ENCODE results near the gene PTGFR. TPM values are rescaled to one million over a fixed set of nuclear protein-coding genes. Genes with fewer than 3 reads are reported as not detected.

The PTGFR gene
- total RNA-seq, 4 donors from 2014 or later, result 2.2 to 5.9 (median 3.2) TPM

GRCh38 chr1:78543941-78544643 is 53.3 kb downstream of the PTGFR start:
- Histone ChIP-seq H3K4me3 (no peak overlapping the region), H3K4me1 (no peaks in the 10 kb centered on the region), H3K27me3 (no peaks in the 10 kb centered on the region), H3K9me3 (no peaks in the 10 kb centered on the region), H3K27ac (no peak overlapping the region), H3K36me3 (no peaks in the 10 kb centered on the region)
- TF ChIP-seq POLR2A (IDR thresholded peaks at IDR 0.05) (no peak), EP300 (IDR thresholded peaks at IDR 0.05) (no peak), CTCF (IDR thresholded peaks at IDR 0.05) (no peak), POLR2AphosphoS5 (IDR thresholded peaks at IDR 0.05) (no peak)
- 65% methylated on average over 3 of the region's 3 CpGs for whole genome bisulfite sequencing
- no peak for DNase-seq (ENCODE audit: low spot score in 2 of 2)

GRCh38 chr1:78547081-78547480 is 56.3 kb downstream of the PTGFR start:
- no peak for TF ChIP-seq POLR2A (IDR thresholded peaks at IDR 0.05)
- no peak for TF ChIP-seq CTCF (IDR thresholded peaks at IDR 0.05)
- TF ChIP-seq EP300 (IDR thresholded peaks at IDR 0.05), result no peak
- no peak for TF ChIP-seq POLR2AphosphoS5 (IDR thresholded peaks at IDR 0.05)
- 46% methylated on average over 1 of the region's 1 CpG for WGBS

GRCh38 chr1:78549331-78549730 is 58.6 kb downstream of the PTGFR start:
- no peak overlapping the region for H3K4me3 ChIP-seq
- H3K27me3 ChIP-seq, result no peaks in the 10 kb centered on the region
- no peaks in the 10 kb centered on the region for H3K4me1 ChIP-seq
- TF ChIP-seq POLR2A (IDR thresholded peaks at IDR 0.05) (no peak), CTCF (IDR thresholded peaks at IDR 0.05) (no peak), EP300 (IDR thresholded peaks at IDR 0.05) (no peak), POLR2AphosphoS5 (IDR thresholded peaks at IDR 0.05) (no peak)
- H3K9me3 ChIP-seq, result peaks cover 12% of the 10 kb centered on the region
- 60% methylated on average over 3 of the region's 3 CpGs for WGBS
- no peak for DNase-seq (ENCODE audit: low spot score in 2 of 2)
- H3K27ac ChIP-seq, result no peak overlapping the region
- H3K36me3 ChIP-seq, result no peaks in the 10 kb centered on the region

More at GRCh38 chr1:78547081-78547480, 56.3 kb downstream of the PTGFR start:
- no peaks in the 10 kb centered on the region for H3K4me1 ChIP-seq
- peaks cover 5% of the 10 kb centered on the region for H3K9me3 ChIP-seq
- H3K27ac ChIP-seq, result no peak overlapping the region
- H3K27me3 ChIP-seq, result no peaks in the 10 kb centered on the region
- H3K36me3 ChIP-seq, result no peaks in the 10 kb centered on the region
- DNase-seq (ENCODE audit: low spot score in 2 of 2), result no peak
- H3K4me3 ChIP-seq, result no peak overlapping the region

GRCh38 chr1:78549891-78550290 is 59.1 kb downstream of the PTGFR start:
- Histone ChIP-seq H3K36me3 (no peaks in the 10 kb centered on the region), H3K27me3 (no peaks in the 10 kb centered on the region), H3K4me1 (no peaks in the 10 kb centered on the region), H3K4me3 (no peak overlapping the region), H3K9me3 (peaks cover 12% of the 10 kb centered on the region), H3K27ac (no peak overlapping the region)
- WGBS, result 70% methylated on average over 3 of the region's 3 CpGs
- TF ChIP-seq EP300 (IDR thresholded peaks at IDR 0.05) (no peak), CTCF (IDR thresholded peaks at IDR 0.05) (no peak), POLR2AphosphoS5 (IDR thresholded peaks at IDR 0.05) (no peak), POLR2A (IDR thresholded peaks at IDR 0.05) (no peak)
- no peak for DNase-seq (ENCODE audit: low spot score in 2 of 2)

GRCh38 chr1:78553859-78554258 is 63.1 kb downstream of the PTGFR start:
- Histone ChIP-seq H3K27me3 (no peaks in the 10 kb centered on the region), H3K4me3 (no peak overlapping the region), H3K36me3 (no peaks in the 10 kb centered on the region), H3K9me3 (peaks cover 12% of the 10 kb centered on the region), H3K4me1 (no peaks in the 10 kb centered on the region), H3K27ac (no peak overlapping the region)
- 70% methylated on average over 5 of the region's 5 CpGs for WGBS
- no peak for TF ChIP-seq POLR2A (IDR thresholded peaks at IDR 0.05)
- no peak for TF ChIP-seq CTCF (IDR thresholded peaks at IDR 0.05)
- DNase-seq (ENCODE audit: low spot score in 2 of 2), result no peak
